Endodermal cell (in vitro differentiated cells): ENCODE data around the gene PRICKLE1. TPM values are rescaled to one million over a fixed set of nuclear protein-coding genes. Genes with fewer than 3 reads are reported as not detected.

Experiments used
- DNase-seq: peaks from one replicate; pipeline ENCODE4 v3.0.0-alpha.2; 2017
- H3K27ac ChIP-seq: 2 replicates; pipeline ENCODE4 v1.5.1; 2013; ENCODE audit warnings: mild to moderate bottlenecking, low read depth, low read length, moderate library complexity
- H3K27me3 ChIP-seq: 2 replicates; pipeline ENCODE4 v1.6.1; 2013; ENCODE audit warnings: mild to moderate bottlenecking, low read length, moderate library complexity; ENCODE audit not compliant: insufficient read depth, control insufficient read depth, poor library complexity, severe bottlenecking
- H3K36me3 ChIP-seq: 2 replicates; pipeline ENCODE4 v1.7.0; 2013; ENCODE audit warnings: mild to moderate bottlenecking, low read length, moderate library complexity; ENCODE audit not compliant: control insufficient read depth, insufficient read depth
- H3K4me1 ChIP-seq: one replicate; pipeline ENCODE4 v1.7.0; 2013; ENCODE audit warnings: low read length; ENCODE audit not compliant: control insufficient read depth, insufficient read depth
- H3K4me3 ChIP-seq: 2 replicates; pipeline ENCODE4 v1.5.1; 2013; ENCODE audit warnings: mild to moderate bottlenecking, low read length, moderate library complexity
- H3K9ac ChIP-seq: 2 replicates; pipeline ENCODE4 v1.6.1; 2013; ENCODE audit warnings: mild to moderate bottlenecking, low read length, moderate library complexity; ENCODE audit not compliant: poor library complexity, severe bottlenecking; ENCODE audit errors: extremely low read depth
- H3K9me3 ChIP-seq: 2 replicates; pipeline ENCODE4 v1.6.1; 2013; ENCODE audit warnings: mild to moderate bottlenecking, low read length, moderate library complexity; ENCODE audit not compliant: control insufficient read depth
- H3K27ac Mint-ChIP-seq: 2 replicates; pipeline ENCODE4 v1.8.0; 2020; ENCODE audit warnings: mixed read lengths
- H3K27me3 Mint-ChIP-seq: 2 replicates; pipeline ENCODE4 v1.8.0; 2021; ENCODE audit warnings: mild to moderate bottlenecking, mixed read lengths; ENCODE audit not compliant: insufficient read depth
- H3K36me3 Mint-ChIP-seq: 2 replicates; pipeline ENCODE4 v1.8.0; 2020; ENCODE audit warnings: low read depth, mixed read lengths
- H3K4me1 Mint-ChIP-seq: 2 replicates; pipeline ENCODE4 v1.8.0; 2020; ENCODE audit warnings: mixed read lengths
- H3K4me3 Mint-ChIP-seq: 2 replicates; pipeline ENCODE4 v1.8.0; 2020; ENCODE audit warnings: mild to moderate bottlenecking, moderate library complexity, mixed read lengths
- H3K9me3 Mint-ChIP-seq: 2 replicates; pipeline ENCODE4 v1.8.0; 2020; ENCODE audit warnings: mild to moderate bottlenecking, mixed read lengths
- WGBS, 2 experiments: methylation state at CpG; one replicate each; pipeline versions ENCODE4 v1.1.5 to v1.1.7; 2013; ENCODE audit warnings: missing lambda C conversion rate in 2 of 2, mixed read lengths in 1 of 2; ENCODE audit not compliant: insufficient coverage in 1 of 2, insufficient read length in 1 of 2; 5-methylcytosine and 5-hydroxymethylcytosine counted together
- total RNA-seq, 2 donors: library from RNA; stranded (reverse); fragmentation: NEBNext Ultra II Directional in 1 of 2; extraction: Animal tissue kit (Norgen Biotek cat#: 25700) in 1 of 2; gene quantifications; 2 replicates in 1 of 2; 3 replicates in 1 of 2; pipeline ENCODE4 v1.2.1, GENCODE V29; 2021
- TF ChIP-seq, protein P1 (sequence below): fragments of 200-600 bp; sonication (generic); conservative IDR thresholded peaks from 2 replicates; pipeline ENCODE4 v1.5.0; 2021; ENCODE audit warnings: antibody characterized with exemption, mild to moderate bottlenecking

PRICKLE1 gene
- total RNA-seq, 2 donors from 2014 or later: 8.3 to 20.6 TPM

GRCh38 chr12:42473561-42473960 lies 116.0 kb downstream of the PRICKLE1 start:
- Histone ChIP-seq H3K36me3 (peaks cover 17% of the 10 kb centered on the region), H3K9me3 (no peaks in the 10 kb centered on the region), H3K27me3 (no peaks in the 10 kb centered on the region), H3K4me1 (peaks cover 17% of the 10 kb centered on the region), H3K27ac (no peak overlapping the region), H3K9ac (no peak overlapping the region), H3K4me3 (no peak overlapping the region)
- H3K36me3 Mint-ChIP-seq: peaks cover 14% of the 10 kb centered on the region
- no peak overlapping the region for H3K27ac Mint-ChIP-seq
- no peaks in the 10 kb centered on the region for H3K27me3 Mint-ChIP-seq
- TF ChIP-seq, protein P1, sequence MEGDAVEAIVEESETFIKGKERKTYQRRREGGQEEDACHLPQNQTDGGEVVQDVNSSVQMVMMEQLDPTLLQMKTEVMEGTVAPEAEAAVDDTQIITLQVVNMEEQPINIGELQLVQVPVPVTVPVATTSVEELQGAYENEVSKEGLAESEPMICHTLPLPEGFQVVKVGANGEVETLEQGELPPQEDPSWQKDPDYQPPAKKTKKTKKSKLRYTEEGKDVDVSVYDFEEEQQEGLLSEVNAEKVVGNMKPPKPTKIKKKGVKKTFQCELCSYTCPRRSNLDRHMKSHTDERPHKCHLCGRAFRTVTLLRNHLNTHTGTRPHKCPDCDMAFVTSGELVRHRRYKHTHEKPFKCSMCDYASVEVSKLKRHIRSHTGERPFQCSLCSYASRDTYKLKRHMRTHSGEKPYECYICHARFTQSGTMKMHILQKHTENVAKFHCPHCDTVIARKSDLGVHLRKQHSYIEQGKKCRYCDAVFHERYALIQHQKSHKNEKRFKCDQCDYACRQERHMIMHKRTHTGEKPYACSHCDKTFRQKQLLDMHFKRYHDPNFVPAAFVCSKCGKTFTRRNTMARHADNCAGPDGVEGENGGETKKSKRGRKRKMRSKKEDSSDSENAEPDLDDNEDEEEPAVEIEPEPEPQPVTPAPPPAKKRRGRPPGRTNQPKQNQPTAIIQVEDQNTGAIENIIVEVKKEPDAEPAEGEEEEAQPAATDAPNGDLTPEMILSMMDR: no peak
- no peak for DNase-seq
- no peaks in the 10 kb centered on the region for H3K9me3 Mint-ChIP-seq
- WGBS, 2 experiments: 90% methylated on average over 1 of the region's 1 CpG; no CpG with 5 or more reads in 1 of the 2 experiments
- H3K4me3 Mint-ChIP-seq: no peak overlapping the region
- peaks cover 32% of the 10 kb centered on the region for H3K4me1 Mint-ChIP-seq

- Mint-ChIP-seq H3K4me3 (no peak overlapping the region), H3K4me1 (peaks cover 32% of the 10 kb centered on the region), H3K27ac (no peak overlapping the region), H3K27me3 (no peaks in the 10 kb centered on the region), H3K36me3 (peaks cover 18% of the 10 kb centered on the region), H3K9me3 (no peaks in the 10 kb centered on the region)
- Histone ChIP-seq H3K4me3 (no peak overlapping the region), H3K4me1 (peaks cover 17% of the 10 kb centered on the region), H3K9me3 (no peaks in the 10 kb centered on the region), H3K27me3 (no peaks in the 10 kb centered on the region), H3K36me3 (peaks cover 21% of the 10 kb centered on the region), H3K27ac (peak overlapping the region; percentile 20), H3K9ac (no peak overlapping the region)
- WGBS, 2 experiments: 67 to 95% methylated on average over 1 of the region's 1 CpG
- TF ChIP-seq, protein P1: no peak
- no peak for DNase-seq
Measured at GRCh38 chr12:42473130-42473529, 116.4 kb downstream of the PRICKLE1 start.

GRCh38 chr12:42472376-42472775 lies 117.2 kb downstream of the PRICKLE1 start:
- H3K9me3 ChIP-seq: no peaks in the 10 kb centered on the region
- 70 to 100% methylated on average over 2 to 3 of the region's 3 CpGs for WGBS, 2 experiments
- DNase-seq: no peak
- no peaks in the 10 kb centered on the region for H3K27me3 Mint-ChIP-seq
- H3K36me3 ChIP-seq: peaks cover 23% of the 10 kb centered on the region
- H3K4me1 Mint-ChIP-seq: peaks cover 32% of the 10 kb centered on the region
- H3K9ac ChIP-seq: no peak overlapping the region
- no peak overlapping the region for H3K4me3 Mint-ChIP-seq
- H3K27ac Mint-ChIP-seq: peak overlapping the region; percentile 0
- TF ChIP-seq, protein P1: no peak
- no peaks in the 10 kb centered on the region for H3K27me3 ChIP-seq
- H3K27ac ChIP-seq: peak overlapping the region; percentile 20
- peaks cover 21% of the 10 kb centered on the region for H3K36me3 Mint-ChIP-seq
- H3K4me1 ChIP-seq: peaks cover 17% of the 10 kb centered on the region
- H3K4me3 ChIP-seq: peak overlapping the region; percentile 21
- H3K9me3 Mint-ChIP-seq: no peaks in the 10 kb centered on the region
